GM12864 (cell line): ENCODE data around the gene GPRIN1.

Source experiments
- DNase-seq: peaks from one replicate; pipeline ENCODE4 v3.0.0-alpha.2; 2011; ENCODE audit warnings: low read depth
- H3K4me3 ChIP-seq: 2 replicates; pipeline ENCODE4 v1.5.1; 2011; ENCODE audit warnings: mild to moderate bottlenecking, low read depth, low read length, control low read depth
- CTCF ChIP-seq: IDR thresholded peaks from 2 replicates; pipeline ENCODE4 v1.5.1; 2011; ENCODE audit warnings: low read depth, mild to moderate bottlenecking, moderate library complexity, low read length, control low read depth, inconsistent platforms; ENCODE audit errors: missing control alignments

Gene GPRIN1

GRCh38 chr5:176633598-176633997 is 23.6 kb upstream of the GPRIN1 start:
- DNase-seq = no peak
- TF ChIP-seq CTCF = no peak
- H3K4me3 ChIP-seq = no peak overlapping the region

DNA sequence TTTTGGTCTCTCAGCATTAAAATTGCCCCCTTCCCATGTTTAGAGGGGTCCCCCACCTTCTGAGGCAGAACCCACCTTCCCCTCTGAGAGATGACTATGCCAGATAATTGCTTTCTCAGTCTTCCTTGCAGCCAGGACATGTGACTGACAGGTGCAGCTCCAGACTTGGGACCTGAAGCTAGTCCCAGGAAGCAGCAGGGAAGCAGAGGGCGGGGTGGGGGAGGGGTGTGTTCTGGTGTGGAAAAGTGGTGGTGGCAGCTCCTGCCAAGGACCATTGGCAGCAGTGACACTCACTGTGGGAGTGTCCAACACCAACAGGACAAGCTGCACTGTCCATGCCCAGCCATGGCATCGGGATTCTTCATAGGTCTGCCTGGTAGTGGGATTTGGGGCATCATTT is 22.8 kb upstream of the GPRIN1 start:
- H3K4me3 ChIP-seq = no peak overlapping the region
- no peak for DNase-seq
- no peak for TF ChIP-seq CTCF

- TF ChIP-seq CTCF = no peak
- no peak for DNase-seq
- H3K4me3 ChIP-seq = no peak overlapping the region
Observed at GRCh38 chr5:176631383-176632200, 21.6 kb upstream of the GPRIN1 start.

GRCh38 chr5:176630681-176631222 is 20.8 kb upstream of the GPRIN1 start:
- no peak for TF ChIP-seq CTCF
- no peak overlapping the region; the same call in 1 of the 2 replicates for H3K4me3 ChIP-seq
- no peak for DNase-seq

DNA sequence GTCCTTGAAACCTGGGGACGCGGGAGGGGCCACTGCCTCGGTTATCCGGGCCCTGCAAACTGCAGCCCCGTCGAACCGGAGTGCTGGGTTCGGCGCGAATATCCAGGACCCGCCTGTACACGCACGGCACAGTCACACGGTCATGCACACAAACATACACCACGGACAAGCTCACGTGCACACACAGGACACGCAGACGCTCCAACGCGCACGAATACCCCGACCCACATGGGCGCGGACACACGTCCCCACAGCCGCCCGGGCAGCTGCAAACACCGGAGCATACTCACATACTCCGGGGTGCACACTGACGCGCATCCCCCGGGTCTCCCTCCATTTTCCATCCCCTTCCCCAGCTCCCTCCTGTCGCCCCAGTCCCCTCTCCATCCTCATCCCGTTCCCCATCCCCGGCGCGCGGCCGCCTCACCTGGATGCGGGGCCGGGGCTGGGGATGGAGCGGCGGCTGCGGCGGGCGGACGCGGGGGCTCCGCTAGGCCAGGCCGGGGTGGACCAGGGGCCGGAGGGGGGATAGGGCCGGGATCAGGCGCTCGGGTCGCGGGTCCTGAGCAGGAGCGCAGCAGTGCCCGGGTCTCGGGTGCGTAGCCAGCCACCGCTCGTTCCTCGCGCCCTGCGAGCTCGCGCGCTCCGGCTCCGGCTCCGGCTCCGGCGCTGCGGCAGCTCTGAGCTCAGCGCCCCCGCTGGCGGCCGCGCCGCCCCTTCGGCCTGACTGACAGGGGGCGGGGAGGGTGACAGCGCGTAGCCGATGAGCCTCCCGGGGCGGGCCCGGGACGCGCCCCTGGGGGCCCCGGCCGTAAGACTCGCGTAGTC is 20.1 kb upstream of the GPRIN1 start, which contains the start of the genes EIF4E1B and SNCB:
Gene EIF4E1B (plus strand): TSS at position 823 of the 828 bp plus-strand sequence. CDS start 12,113 bp downstream, outside the sequence.
Gene SNCB (minus strand): TSS at position 682 of the 828 bp plus-strand sequence. CDS start 880 bp downstream, outside the sequence.
- no peak for DNase-seq
- TF ChIP-seq CTCF = no peak
- H3K4me3 ChIP-seq = no peak within 1 kb of the TSS; the same call in 1 of the 2 replicates

DNA sequence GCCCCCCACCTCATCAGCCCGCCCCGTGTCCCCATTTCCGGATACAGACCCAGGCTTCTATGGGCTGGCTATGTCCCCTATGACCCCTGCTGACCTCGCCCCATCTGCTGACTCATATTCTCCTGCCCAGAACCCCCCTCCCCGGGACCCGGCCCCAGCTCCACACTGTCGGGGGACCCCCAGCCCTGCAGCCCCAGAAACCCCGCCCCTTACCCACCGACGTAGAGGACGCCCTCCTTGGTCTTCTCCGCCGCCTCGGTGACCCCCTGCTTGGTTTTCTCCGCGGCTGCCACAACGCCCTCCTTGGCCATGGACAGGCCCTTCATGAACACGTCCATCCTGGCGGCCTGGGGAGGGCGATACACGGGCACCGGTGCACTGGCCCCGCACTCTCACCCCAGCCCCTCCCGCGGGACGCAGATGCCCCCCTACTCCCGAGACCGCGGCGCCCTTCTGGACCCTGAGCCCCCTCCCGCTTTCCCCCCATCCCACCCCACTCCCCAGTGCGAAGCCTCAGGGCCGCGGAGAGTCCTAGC is 19.4 kb upstream of the GPRIN1 start:
- no peak for DNase-seq
- no peak for TF ChIP-seq CTCF
- H3K4me3 ChIP-seq = no peak overlapping the region
